Neural cell (in vitro differentiated cells): ENCODE data around the gene MAP2K1. TPM values are rescaled to one million over a fixed set of nuclear protein-coding genes. Genes with fewer than 3 reads are reported as not detected.

Experiments
- H2AFZ ChIP-seq: fragments of 200-600, 300-800 bp; sonication (generic), shearing (Covaris generic); 2 replicates; pipeline ENCODE4 v1.6.0; 2014; ENCODE audit warnings: low read depth, mild to moderate bottlenecking, antibody characterized with exemption, low read length, moderate library complexity
- H3F3A ChIP-seq: fragments of 200-600 bp; shearing (Covaris generic); 2 replicates; pipeline ENCODE4 v1.6.1; 2016; ENCODE audit warnings: mild to moderate bottlenecking, moderate library complexity, mixed read lengths, antibody characterized with exemption, low read length; ENCODE audit not compliant: insufficient read depth, poor library complexity, severe bottlenecking
- H3K27ac ChIP-seq: fragments of 200-600, 300-800 bp; sonication (generic), shearing (Covaris generic); 2 replicates; pipeline ENCODE4 v1.5.1; 2014; ENCODE audit warnings: mild to moderate bottlenecking, low read length, moderate library complexity
- H3K27me3 ChIP-seq: fragments of 300-800, 200-600 bp; sonication (generic), shearing (Covaris generic); 2 replicates; pipeline ENCODE4 v1.6.0; 2014; ENCODE audit warnings: mild to moderate bottlenecking, low read depth, low read length, moderate library complexity; ENCODE audit not compliant: insufficient read depth
- H3K36me3 ChIP-seq: fragments of 300-800, 200-600 bp; sonication (generic), shearing (Covaris generic); 2 replicates; pipeline ENCODE4 v1.5.1; 2014; ENCODE audit warnings: mild to moderate bottlenecking, antibody characterized with exemption, low read length, moderate library complexity; ENCODE audit not compliant: insufficient read depth
- H3K4me2 ChIP-seq: fragments of 300-800, 200-600 bp; sonication (generic), shearing (Covaris generic); 2 replicates; pipeline ENCODE4 v1.6.0; 2014; ENCODE audit warnings: mild to moderate bottlenecking, low read length
- H3K4me3 ChIP-seq: fragments of 300-800, 200-600 bp; sonication (generic), shearing (Covaris generic); 2 replicates; pipeline ENCODE4 v1.5.1; 2014; ENCODE audit warnings: mild to moderate bottlenecking, low read length, moderate library complexity
- H3K79me2 ChIP-seq: fragments of 200-600 bp; shearing (Covaris generic); replicated peaks from 2 replicates; pipeline ENCODE4 v1.6.0; 2014; ENCODE audit warnings: mild to moderate bottlenecking, low read length, moderate library complexity; ENCODE audit not compliant: insufficient read depth
- H3K9ac ChIP-seq: fragments of 300-800, 200-600 bp; sonication (generic), shearing (Covaris generic); 2 replicates; pipeline ENCODE4 v1.6.1; 2016; ENCODE audit warnings: mild to moderate bottlenecking, low read length, mixed read lengths
- H3K9me2 ChIP-seq: fragments of 200-600 bp; shearing (Covaris generic); 2 replicates; pipeline ENCODE4 v1.6.1; 2016; ENCODE audit warnings: mild to moderate bottlenecking, low read length, mixed read lengths; ENCODE audit not compliant: insufficient read depth
- H3K9me3 ChIP-seq: fragments of 200-600, 300-800 bp; sonication (generic), shearing (Covaris generic); 2 replicates; pipeline ENCODE4 v1.6.1; 2016; ENCODE audit warnings: mild to moderate bottlenecking, mixed run types, low read length, moderate library complexity, mixed read lengths
- H4K20me1 ChIP-seq: fragments of 200-600 bp; shearing (Covaris generic); 2 replicates; pipeline ENCODE4 v1.6.1; 2016; ENCODE audit warnings: mild to moderate bottlenecking, mixed run types; ENCODE audit not compliant: insufficient read depth
- CTCF ChIP-seq: fragments of 450-650 bp; IDR thresholded peaks from 2 replicates; pipeline ENCODE4 v1.5.1; 2014; ENCODE audit warnings: antibody characterized with exemption, mild to moderate bottlenecking, moderate library complexity; ENCODE audit not compliant: poor library complexity, severe bottlenecking
- EP300 ChIP-seq: fragments of 450-650 bp; conservative IDR thresholded peaks from 2 replicates; pipeline ENCODE4 v1.6.1; 2014; ENCODE audit warnings: antibody characterized with exemption, mild to moderate bottlenecking, moderate library complexity; ENCODE audit not compliant: poor library complexity, severe bottlenecking
- EZH2 ChIP-seq: fragments of 200-600, 300-800 bp; shearing (Covaris generic), sonication (generic); IDR thresholded peaks from 2 replicates; pipeline ENCODE4 v1.6.1; 2014; ENCODE audit warnings: antibody characterized with exemption, low read length, borderline replicate concordance, mild to moderate bottlenecking; ENCODE audit not compliant: insufficient read depth, poor library complexity, severe bottlenecking
- MXI1 ChIP-seq: fragments of 450-650 bp; conservative IDR thresholded peaks from 2 replicates; pipeline ENCODE4 v1.6.1; 2014; ENCODE audit warnings: antibody characterized with exemption, mild to moderate bottlenecking; ENCODE audit not compliant: poor library complexity, severe bottlenecking
- POLR2AphosphoS5 ChIP-seq: IDR thresholded peaks from 2 replicates; pipeline ENCODE4 v1.6.1; 2012
- RAD21 ChIP-seq: fragments of 450-650 bp; conservative IDR thresholded peaks from 2 replicates; pipeline ENCODE4 v1.6.1; 2014; ENCODE audit warnings: antibody characterized with exemption, mild to moderate bottlenecking, moderate library complexity
- REST ChIP-seq: IDR thresholded peaks from 2 replicates; pipeline ENCODE4 v1.6.1; 2012; ENCODE audit warnings: borderline replicate concordance
- SMC3 ChIP-seq: fragments of 450-650 bp; conservative IDR thresholded peaks from 2 replicates; pipeline ENCODE4 v1.6.1; 2014; ENCODE audit warnings: antibody characterized with exemption, mild to moderate bottlenecking, moderate library complexity; ENCODE audit not compliant: poor library complexity
- TAF1 ChIP-seq: IDR thresholded peaks from 2 replicates; pipeline ENCODE4 v1.6.1; 2012; ENCODE audit warnings: low read depth
- polyA plus RNA-seq: library from polyadenylated mRNA; depleted of rRNA; stranded (reverse); fragments of >200 nt; gene quantifications from 2 replicates; pipeline ENCODE4 v1.2.3, GENCODE V29; 2014

Gene MAP2K1
- polyA plus RNA-seq, 1 donor from 2014 or later = 24.7 TPM

GRCh38 chr15:66494262-66494661 is 107.5 kb downstream of the MAP2K1 start:
- H3F3A ChIP-seq = peaks cover 3% of the 10 kb centered on the region
- no peak overlapping the region for H3K9ac ChIP-seq
- H3K4me3 ChIP-seq = no peak overlapping the region
- no peaks in the 10 kb centered on the region for H3K79me2 ChIP-seq
- H3K27me3 ChIP-seq = no peaks in the 10 kb centered on the region
- no peaks in the 10 kb centered on the region for H4K20me1 ChIP-seq
- no peaks in the 10 kb centered on the region for H3K9me2 ChIP-seq
- no peaks in the 10 kb centered on the region for H3K9me3 ChIP-seq
- no peak overlapping the region for H2AFZ ChIP-seq
- TF ChIP-seq REST (no peak), SMC3 (no peak), EP300 (no peak), CTCF (no peak), RAD21 (no peak), POLR2AphosphoS5 (no peak), EZH2 (no peak), MXI1 (no peak), TAF1 (no peak)
- no peak overlapping the region for H3K27ac ChIP-seq
- no peaks in the 10 kb centered on the region for H3K36me3 ChIP-seq
- no peak overlapping the region for H3K4me2 ChIP-seq

GRCh38 chr15:66496951-66497501 is 110.3 kb downstream of the MAP2K1 start:
- Histone ChIP-seq H3K9me2 (no peaks in the 10 kb centered on the region), H4K20me1 (no peaks in the 10 kb centered on the region), H3K79me2 (peaks cover 6% of the 10 kb centered on the region), H3K9me3 (no peaks in the 10 kb centered on the region), H3F3A (peaks cover 3% of the 10 kb centered on the region), H3K27ac (peak overlapping the region; percentile 66), H2AFZ (peak overlapping the region; percentile 65), H3K36me3 (peaks cover 5% of the 10 kb centered on the region), H3K27me3 (no peaks in the 10 kb centered on the region), H3K4me3 (peak overlapping the region; percentile 78), H3K4me2 (peak overlapping the region; percentile 74), H3K9ac (peak overlapping the region; percentile 71)
- TF ChIP-seq EZH2 = no peak
- no peak for TF ChIP-seq REST
